Measurements from ENCODE around the gene CHST15.

The CHST15 gene

GRCh38 chr10:124001391-124002148 lies 91.8 kb downstream of the CHST15 start:
- no peaks in the 10 kb centered on the region for H3K36me3 ChIP-seq (ENCODE audit: insufficient read depth, low read length)
- H3K4me3 ChIP-seq (ENCODE audit: low read length) = no peak overlapping the region
- no peaks in the 10 kb centered on the region for H3K27me3 ChIP-seq (ENCODE audit: control insufficient read depth, insufficient read depth, low read length)
- H3K9ac ChIP-seq (ENCODE audit: low read depth, low read length) = no peak overlapping the region
- H3K4me1 ChIP-seq (ENCODE audit: control insufficient read depth, insufficient read depth, low read length) = peaks cover 31% of the 10 kb centered on the region
- H3K9me3 ChIP-seq (replicated peaks; ENCODE audit: low read length) = no peaks in the 10 kb centered on the region
- H3K4me2 ChIP-seq (ENCODE audit: low read length) = no peak overlapping the region

GRCh38 chr10:124000792-124001201 lies 92.6 kb downstream of the CHST15 start:
- Histone ChIP-seq H3K9ac (ENCODE audit: low read depth, low read length) (no peak overlapping the region), H3K27me3 (ENCODE audit: control insufficient read depth, insufficient read depth, low read length) (no peaks in the 10 kb centered on the region), H3K9me3 (replicated peaks; ENCODE audit: low read length) (no peaks in the 10 kb centered on the region), H3K36me3 (ENCODE audit: insufficient read depth, low read length) (no peaks in the 10 kb centered on the region), H3K4me3 (ENCODE audit: low read length) (no peak overlapping the region), H3K4me1 (ENCODE audit: control insufficient read depth, insufficient read depth, low read length) (peaks cover 37% of the 10 kb centered on the region), H3K4me2 (ENCODE audit: low read length) (no peak overlapping the region)

- H3K36me3 ChIP-seq (ENCODE audit: insufficient read depth, low read length) = no peaks in the 10 kb centered on the region
- peaks cover 41% of the 10 kb centered on the region for H3K4me1 ChIP-seq (ENCODE audit: control insufficient read depth, insufficient read depth, low read length)
- no peak overlapping the region for H3K4me2 ChIP-seq (ENCODE audit: low read length)
- H3K9ac ChIP-seq (ENCODE audit: low read depth, low read length) = no peak overlapping the region
- H3K27me3 ChIP-seq (ENCODE audit: control insufficient read depth, insufficient read depth, low read length) = no peaks in the 10 kb centered on the region
- no peak overlapping the region for H3K4me3 ChIP-seq (ENCODE audit: low read length)
- H3K9me3 ChIP-seq (replicated peaks; ENCODE audit: low read length) = no peaks in the 10 kb centered on the region
Measured at GRCh38 chr10:123999956-124000615, 93.3 kb downstream of the CHST15 start.

- H3K4me1 ChIP-seq (ENCODE audit: control insufficient read depth, insufficient read depth, low read length) = peaks cover 48% of the 10 kb centered on the region
- H3K9ac ChIP-seq (ENCODE audit: low read depth, low read length) = no peak overlapping the region
- peaks cover 2% of the 10 kb centered on the region for H3K27me3 ChIP-seq (ENCODE audit: control insufficient read depth, insufficient read depth, low read length)
- H3K9me3 ChIP-seq (replicated peaks; ENCODE audit: low read length) = no peaks in the 10 kb centered on the region
- no peaks in the 10 kb centered on the region for H3K36me3 ChIP-seq (ENCODE audit: insufficient read depth, low read length)
- H3K4me3 ChIP-seq (ENCODE audit: low read length) = no peak overlapping the region
- H3K4me2 ChIP-seq (ENCODE audit: low read length) = no peak overlapping the region
Measured at GRCh38 chr10:123999261-123999660, 94.1 kb downstream of the CHST15 start.

- no peak overlapping the region for H3K4me2 ChIP-seq (ENCODE audit: low read length)
- peak overlapping the region; percentile 51 for H3K9ac ChIP-seq (ENCODE audit: low read depth, low read length)
- peaks cover 10% of the 10 kb centered on the region for H3K27me3 ChIP-seq (ENCODE audit: control insufficient read depth, insufficient read depth, low read length)
- no peak overlapping the region for H3K4me3 ChIP-seq (ENCODE audit: low read length)
- H3K9me3 ChIP-seq (replicated peaks; ENCODE audit: low read length) = no peaks in the 10 kb centered on the region
- H3K4me1 ChIP-seq (ENCODE audit: control insufficient read depth, insufficient read depth, low read length) = peaks cover 49% of the 10 kb centered on the region
- H3K36me3 ChIP-seq (ENCODE audit: insufficient read depth, low read length) = no peaks in the 10 kb centered on the region
Measured at GRCh38 chr10:123998197-123999141, 94.9 kb downstream of the CHST15 start.

GRCh38 chr10:123997486-123998196 lies 95.8 kb downstream of the CHST15 start:
- Histone ChIP-seq H3K4me2 (ENCODE audit: low read length) (peak overlapping the region; percentile 66), H3K4me1 (ENCODE audit: control insufficient read depth, insufficient read depth, low read length) (peaks cover 49% of the 10 kb centered on the region), H3K36me3 (ENCODE audit: insufficient read depth, low read length) (no peaks in the 10 kb centered on the region), H3K9ac (ENCODE audit: low read depth, low read length) (peak overlapping the region; percentile 82), H3K4me3 (ENCODE audit: low read length) (peak overlapping the region; percentile 48), H3K9me3 (replicated peaks; ENCODE audit: low read length) (no peaks in the 10 kb centered on the region), H3K27me3 (ENCODE audit: control insufficient read depth, insufficient read depth, low read length) (peaks cover 11% of the 10 kb centered on the region)

GRCh38 chr10:123997013-123997412 lies 96.4 kb downstream of the CHST15 start:
- peaks cover 49% of the 10 kb centered on the region for H3K4me1 ChIP-seq (ENCODE audit: control insufficient read depth, insufficient read depth, low read length)
- H3K9ac ChIP-seq (ENCODE audit: low read depth, low read length) = peak overlapping the region; percentile 82
- peak overlapping the region; percentile 66 for H3K4me2 ChIP-seq (ENCODE audit: low read length)
- H3K4me3 ChIP-seq (ENCODE audit: low read length) = no peak overlapping the region
- H3K9me3 ChIP-seq (replicated peaks; ENCODE audit: low read length) = no peaks in the 10 kb centered on the region
- peaks cover 11% of the 10 kb centered on the region for H3K27me3 ChIP-seq (ENCODE audit: control insufficient read depth, insufficient read depth, low read length)
- no peaks in the 10 kb centered on the region for H3K36me3 ChIP-seq (ENCODE audit: insufficient read depth, low read length)

GRCh38 chr10:123996302-123996701 lies 97.1 kb downstream of the CHST15 start:
- Histone ChIP-seq H3K4me3 (ENCODE audit: low read length) (peak overlapping the region; percentile 46), H3K27me3 (ENCODE audit: control insufficient read depth, insufficient read depth, low read length) (peaks cover 11% of the 10 kb centered on the region), H3K4me2 (ENCODE audit: low read length) (peak overlapping the region; percentile 82), H3K9ac (ENCODE audit: low read depth, low read length) (peak overlapping the region; percentile 82), H3K4me1 (ENCODE audit: control insufficient read depth, insufficient read depth, low read length) (peaks cover 48% of the 10 kb centered on the region), H3K36me3 (ENCODE audit: insufficient read depth, low read length) (no peaks in the 10 kb centered on the region), H3K9me3 (replicated peaks; ENCODE audit: low read length) (no peaks in the 10 kb centered on the region)

GRCh38 chr10:123995461-123996131 lies 97.8 kb downstream of the CHST15 start:
- H3K4me3 ChIP-seq (ENCODE audit: low read length) = peak overlapping the region; percentile 64
- peak overlapping the region; percentile 82 for H3K4me2 ChIP-seq (ENCODE audit: low read length)
- peaks cover 17% of the 10 kb centered on the region for H3K27me3 ChIP-seq (ENCODE audit: control insufficient read depth, insufficient read depth, low read length)
- no peaks in the 10 kb centered on the region for H3K9me3 ChIP-seq (replicated peaks; ENCODE audit: low read length)
- H3K4me1 ChIP-seq (ENCODE audit: control insufficient read depth, insufficient read depth, low read length) = peaks cover 41% of the 10 kb centered on the region
- peak overlapping the region; percentile 82 for H3K9ac ChIP-seq (ENCODE audit: low read depth, low read length)
- H3K36me3 ChIP-seq (ENCODE audit: insufficient read depth, low read length) = no peaks in the 10 kb centered on the region

GRCh38 chr10:123995082-123995460 lies 98.3 kb downstream of the CHST15 start:
- Histone ChIP-seq H3K4me3 (ENCODE audit: low read length) (peak overlapping the region; percentile 64), H3K4me1 (ENCODE audit: control insufficient read depth, insufficient read depth, low read length) (peaks cover 37% of the 10 kb centered on the region), H3K9me3 (replicated peaks; ENCODE audit: low read length) (no peaks in the 10 kb centered on the region), H3K4me2 (ENCODE audit: low read length) (peak overlapping the region; percentile 82), H3K27me3 (ENCODE audit: control insufficient read depth, insufficient read depth, low read length) (peaks cover 22% of the 10 kb centered on the region), H3K36me3 (ENCODE audit: insufficient read depth, low read length) (no peaks in the 10 kb centered on the region), H3K9ac (ENCODE audit: low read depth, low read length) (peak overlapping the region; percentile 82)

All from skeletal muscle satellite cell (primary cell).